H1 (cell line): ENCODE measurements around the gene TXK. TPM values are rescaled to one million over a fixed set of nuclear protein-coding genes. Genes with fewer than 3 reads are reported as not detected.

Experiments
- RNF2 ChIP-seq: fragments of 200-900, 300-1000 bp; sonication (generic); IDR thresholded peaks from 2 replicates; pipeline ENCODE4 v1.7.1; 2016; ENCODE audit warnings: borderline replicate concordance, low read depth, mild to moderate bottlenecking, antibody characterized with exemption, low read length; ENCODE audit not compliant: poor library complexity, severe bottlenecking; ENCODE audit errors: missing control alignments
- SP1 ChIP-seq: IDR thresholded peaks from 2 replicates; pipeline ENCODE4 v1.6.1; 2011; ENCODE audit warnings: low read depth, low read length
- TAF1 ChIP-seq: IDR thresholded peaks from 2 replicates; pipeline ENCODE4 v1.6.1; 2011; ENCODE audit warnings: mild to moderate bottlenecking, low read depth, low read length
- TAF7 ChIP-seq: optimal IDR thresholded peaks from 2 replicates; pipeline ENCODE3; 2011; ENCODE audit warnings: low read depth, mild to moderate bottlenecking, inconsistent platforms, low read length, moderate library complexity, borderline replicate concordance
- polyA plus RNA-seq, 7 experiments: library from polyadenylated mRNA; depleted of rRNA in 3 of 7; stranded (reverse) in 5 of 7; unstranded in 2 of 7; fragments of >200 nt in 5 of 7; fragments of 200-250 nt in 2 of 7; gene quantifications; 1 replicate in 5 of 7; 2 replicates in 1 of 7; 4 replicates in 1 of 7; pipeline versions ENCODE4 v1.2.1 to v1.2.3, GENCODE V29; 2011 to 2013; ENCODE audit warnings: missing spikeins in 2 of 7, mixed read lengths in 2 of 7
- total RNA-seq: library from RNA; stranded (reverse); fragmentation: NEBNext Ultra II Directional; extraction: Animal tissue kit (Norgen Biotek cat#: 25700); gene quantifications from 2 replicates; pipeline ENCODE4 v1.2.1, GENCODE V29; 2021

TXK gene
- total and polyA plus RNA-seq, 2 of the 8 experiments (the other 6 are each of a cell fraction or from before 2014, with no cell fraction given), result not detected

- TF ChIP-seq SP1 (no peak), TAF1 (no peak), RNF2 (no peak), TAF7 (no peak)
These were observed 25.6 kb downstream of the TXK start (continued) for GRCh38 chr4:48108309-48109073.
